Esophagus squamous epithelium (tissue), 4 donors: ENCODE results near the gene BANF2. TPM values are rescaled to one million over a fixed set of nuclear protein-coding genes. Genes with fewer than 3 reads are reported as not detected.

Experiments
- total RNA-seq, 4 donors: library from RNA; depleted of rRNA; stranded (reverse); fragments of >200 nt; gene quantifications; one replicate each; pipeline ENCODE4 v1.1.0, GENCODE V29; 2016

The BANF2 gene
- total RNA-seq, 4 donors from 2014 or later: not detected

Other genes with a start within 250 kb of the BANF2 start
- 1 to 10 TPM in 2 of 4 donors, under 1 TPM in 2; 0.56 to 1.3 (median 1.00) TPM for gene BFSP1, start 168.6 kb upstream of the BANF2 start, total RNA-seq
- 100 to 1,000 TPM; 242 to 616 (median 360) TPM for gene DSTN, start 129.9 kb upstream of the BANF2 start, total RNA-seq
- gene RRBP1, start 17.7 kb upstream of the BANF2 start, total RNA-seq: 100 to 1,000 TPM in 1 of 4 donors, 10 to 100 TPM in 3; 61.4 to 128 (median 72.7) TPM